KG1 (cell line): ENCODE data around the gene EVI5L.
"Not testable (repeated sequence)": the region's sequence is repeated elsewhere in the genome, so short reads cannot be mapped to it uniquely, and the experiment has no call there.

Experiments
- DNase-seq: peaks from one replicate; lab custom pipeline; 2025; lab: John Stamatoyannopoulos, UW

Gene EVI5L

DNA sequence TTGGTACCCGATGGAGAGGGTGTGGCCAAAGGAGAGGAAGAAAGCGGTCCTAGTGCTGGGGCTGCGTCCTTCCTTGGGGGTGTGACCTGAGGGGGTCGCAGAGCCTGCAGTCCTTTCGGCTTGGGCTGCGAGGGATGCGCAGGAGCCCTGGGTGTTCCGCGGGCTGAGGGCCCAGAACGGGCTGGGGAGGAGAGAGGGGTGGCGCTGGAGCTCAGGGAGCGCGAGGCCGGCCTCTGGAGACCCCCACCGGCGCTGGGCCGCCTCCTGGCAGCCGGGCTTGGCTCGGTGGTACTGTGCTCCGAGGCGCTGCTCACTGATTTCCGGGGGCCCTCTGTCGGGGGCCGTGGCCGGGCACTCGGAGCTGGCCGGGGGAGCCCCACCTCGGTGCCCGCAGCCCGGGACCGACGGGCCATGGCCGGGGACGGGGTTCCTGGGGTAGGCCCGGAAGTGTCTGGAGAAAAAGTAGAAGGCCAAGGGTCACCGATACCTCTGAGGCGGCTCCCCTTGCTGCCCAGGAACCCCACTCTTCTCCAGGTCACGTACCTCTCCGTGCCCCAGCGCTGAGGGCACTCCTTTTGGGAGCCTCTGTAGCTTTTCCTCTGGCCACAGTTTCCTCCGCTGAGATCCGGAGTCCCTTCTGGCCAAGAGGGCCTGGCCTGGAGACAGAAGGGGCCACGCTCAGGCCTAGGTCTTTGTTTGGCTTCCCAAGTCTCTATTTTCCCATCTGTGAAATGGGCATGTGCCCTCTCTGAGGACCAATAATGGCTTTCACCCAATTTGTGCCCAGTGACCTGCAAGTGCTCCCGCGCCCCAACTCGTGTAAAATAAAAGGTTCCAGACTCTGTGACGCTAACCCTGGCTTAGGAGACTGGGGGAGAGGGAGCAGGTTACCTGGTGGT, 42.5 kb downstream of the EVI5L start:
- no peak for DNase-seq

DNA sequence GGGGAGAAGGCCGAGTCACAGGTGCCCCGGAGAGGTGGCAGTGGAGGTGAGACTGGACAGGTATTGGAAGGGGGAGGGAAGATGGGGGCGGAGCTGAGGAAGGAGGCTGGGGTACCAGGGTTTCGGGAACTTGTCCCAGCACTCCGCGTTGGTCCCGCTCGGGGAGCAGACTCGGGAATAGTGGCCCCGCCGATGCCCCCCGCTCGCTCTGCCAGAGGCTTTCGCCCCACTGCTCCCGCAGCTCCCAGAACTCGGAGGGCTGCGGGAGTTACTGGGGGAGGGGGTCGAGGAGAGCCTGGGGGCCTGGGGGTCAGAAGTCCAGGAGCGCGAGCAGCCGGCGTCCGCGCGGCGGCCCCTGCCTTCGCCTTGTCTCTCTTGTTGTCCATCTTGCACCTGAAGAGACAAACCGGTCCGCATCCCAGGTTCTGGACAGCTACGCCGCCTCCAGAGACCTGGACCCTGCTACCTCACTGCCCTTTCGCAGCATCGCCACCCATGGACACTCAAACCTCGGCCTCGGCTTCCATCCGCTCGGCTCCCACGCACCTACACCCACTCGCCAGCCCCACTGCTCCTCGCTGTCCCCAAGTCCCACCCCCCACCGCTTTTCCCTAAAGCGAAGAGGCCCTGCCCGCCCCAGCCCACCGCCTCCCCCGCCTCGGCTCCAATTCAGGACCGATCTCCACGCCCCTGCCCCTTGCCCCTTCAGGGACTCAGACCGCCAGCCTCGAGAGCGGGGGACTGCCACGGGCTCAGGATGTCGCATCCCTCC, 43.5 kb downstream of the EVI5L start:
- DNase-seq: no peak

GRCh38 chr19:7874076-7874896, 44.3 kb downstream of the EVI5L start, which contains the start of gene PRR36:
TSS of gene PRR36 (minus strand) at chr19:7874390. CDS start at chr19:7873689, 701 bp downstream.
- DNase-seq: no peak

DNA sequence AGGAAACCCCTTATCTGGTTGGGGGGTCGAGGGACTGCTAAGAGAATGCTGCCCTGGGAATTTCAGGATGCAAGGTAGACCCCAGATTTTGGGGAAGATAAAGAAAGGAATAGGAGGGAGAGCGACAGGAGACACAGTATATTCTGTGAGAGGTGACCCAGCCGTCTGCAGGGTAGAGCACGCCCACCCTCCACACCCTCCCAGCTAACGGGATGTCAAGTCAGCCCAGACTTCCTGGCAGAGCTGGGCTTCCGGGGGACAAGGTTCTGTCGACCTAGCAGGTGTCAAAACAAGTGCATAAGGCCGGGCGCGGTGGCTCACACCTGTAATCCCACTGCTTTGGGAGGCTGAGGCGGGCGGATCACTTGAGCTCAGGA, 44.9 kb downstream of the EVI5L start:
- DNase-seq: no peak

DNA sequence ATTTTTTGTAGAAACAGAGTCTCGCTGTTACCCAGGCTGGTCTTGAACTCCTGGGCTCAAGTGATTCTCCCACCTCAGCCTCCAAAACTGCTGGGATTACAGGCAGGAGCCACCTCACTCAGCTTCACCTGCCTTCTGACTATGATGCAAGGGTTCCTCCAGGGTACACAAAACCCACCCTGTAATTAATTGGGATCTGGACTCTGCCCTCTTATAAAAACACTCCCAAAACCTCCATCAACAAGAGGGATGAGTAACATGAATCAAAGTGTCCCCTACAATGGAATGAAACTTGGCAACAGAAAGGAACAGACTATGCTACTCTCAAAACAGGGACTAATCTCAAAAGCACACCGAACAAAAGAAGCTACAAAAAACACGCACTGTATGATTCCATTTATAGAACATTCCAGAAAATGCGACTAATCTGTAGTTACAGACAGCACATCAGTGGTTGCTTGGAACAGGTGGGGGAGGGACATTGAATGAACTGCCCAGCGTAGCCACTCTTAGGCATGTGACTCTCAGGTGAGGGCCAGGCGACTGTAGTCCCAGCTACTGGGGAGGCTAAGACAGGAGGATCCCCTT, 47.3 kb downstream of the EVI5L start:
- DNase-seq: no peak

- no peak for DNase-seq
These were observed 49.2 kb downstream of the EVI5L start for GRCh38 chr19:7879111-7879807.

DNA sequence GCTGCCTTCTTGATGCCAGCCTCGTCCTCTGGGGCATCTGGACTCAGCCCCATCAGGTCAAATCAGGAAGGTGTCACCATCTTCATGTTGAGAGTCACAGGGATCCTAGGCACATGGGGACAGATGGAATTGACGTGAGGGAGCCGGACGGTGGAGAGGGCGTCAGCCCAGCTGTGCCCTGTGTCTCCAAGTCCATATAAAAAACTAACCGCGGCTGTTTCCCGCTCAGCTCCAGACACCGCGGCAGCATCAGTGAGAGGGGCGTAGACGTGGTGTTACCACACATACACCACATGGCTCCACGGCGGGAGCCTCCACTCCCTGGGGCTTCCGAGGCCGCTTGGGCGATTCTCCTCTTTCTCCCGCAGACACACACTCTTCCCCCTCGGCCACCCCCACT, 49.8 kb downstream of the EVI5L start:
- DNase-seq: no peak

DNA sequence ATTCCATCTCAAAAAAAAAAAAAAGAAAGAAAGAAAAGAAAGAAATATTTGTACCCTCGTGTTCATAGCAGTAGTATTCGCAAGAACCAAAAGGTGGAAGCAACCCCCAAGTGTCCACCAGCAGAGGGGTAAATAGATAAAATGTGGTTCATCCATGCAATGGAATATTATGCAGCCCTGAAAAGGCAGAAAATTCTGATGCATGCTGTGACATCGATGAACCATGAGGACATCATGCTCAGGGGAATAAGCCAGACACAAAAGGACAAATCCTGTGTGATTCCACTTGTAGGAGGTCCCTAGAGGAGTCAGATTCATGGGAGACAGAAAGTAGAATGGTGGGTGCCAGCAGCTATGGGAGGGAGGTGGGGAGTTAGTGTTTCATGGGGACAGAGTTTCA, 51.9 kb downstream of the EVI5L start:
- no peak for DNase-seq

- no peak for DNase-seq
These were observed 53.1 kb downstream of the EVI5L start for GRCh38 chr19:7883105-7883504.

DNA sequence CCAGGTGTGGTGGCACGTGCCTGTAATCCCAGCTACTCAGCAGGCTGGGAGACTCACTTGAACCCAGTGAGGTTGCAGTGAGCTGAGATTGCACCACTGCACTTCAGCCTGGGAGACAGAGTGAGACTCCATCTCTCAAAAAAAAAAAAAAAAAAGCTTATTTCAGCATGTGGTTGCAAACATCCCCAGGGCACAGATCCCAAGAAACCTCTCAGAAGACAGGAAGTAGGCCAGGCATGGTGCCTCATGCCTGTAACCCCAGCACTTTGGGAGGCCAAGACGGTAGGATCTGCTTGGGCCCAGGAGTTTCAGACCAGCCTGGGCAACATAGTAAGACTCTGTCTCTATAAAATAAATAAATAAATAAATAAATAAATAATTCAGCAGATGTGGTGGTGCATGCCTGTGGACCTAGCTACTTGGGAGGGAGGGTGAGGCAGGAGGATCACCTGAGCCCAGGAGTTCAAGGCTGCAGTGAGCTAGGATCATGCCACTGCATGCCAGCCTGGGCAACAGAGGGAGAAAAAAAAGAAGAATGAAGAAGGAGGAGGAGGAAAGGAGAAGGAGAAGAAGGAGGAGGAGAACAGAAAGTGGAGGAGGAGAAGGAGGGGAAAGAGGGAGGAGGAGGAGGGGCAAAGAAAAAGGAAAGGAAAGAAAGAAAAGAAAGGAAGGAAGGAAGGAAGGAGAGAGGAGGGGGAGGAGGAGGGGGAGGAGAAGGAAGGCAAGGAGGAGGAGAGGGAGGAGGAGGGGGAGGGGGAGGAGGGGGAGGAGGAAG, 54.0 kb downstream of the EVI5L start:
- no peak for DNase-seq

GRCh38 chr19:7885818-7886217, 55.8 kb downstream of the EVI5L start:
- no peak for DNase-seq

GRCh38 chr19:7887408-7888144, 57.6 kb downstream of the EVI5L start:
- DNase-seq: no peak

GRCh38 chr19:7888145-7888825, 58.3 kb downstream of the EVI5L start, which contains the start of gene LRRC8E:
TSS of gene LRRC8E (plus strand) at chr19:7888510. CDS start at chr19:7895604, 7,094 bp downstream.
- DNase-seq: no peak

DNA sequence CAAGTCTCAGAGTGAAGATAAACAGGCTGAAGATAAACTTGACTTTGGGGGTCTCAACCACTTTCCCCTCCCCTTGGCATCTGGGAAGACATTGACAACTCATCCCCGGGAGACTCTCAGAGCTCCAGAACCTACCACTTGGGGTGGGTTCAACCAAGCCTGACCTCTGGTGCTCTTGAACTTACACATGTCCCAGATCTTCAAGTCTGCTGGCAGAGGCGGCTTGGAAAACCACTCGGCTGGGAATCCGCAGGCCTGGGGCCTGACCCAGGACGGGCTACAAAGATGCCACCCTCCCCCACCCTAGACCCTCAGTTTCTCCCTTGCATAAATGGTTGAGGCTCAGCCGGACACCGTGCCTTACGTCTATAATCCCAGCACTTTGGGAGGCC, 58.8 kb downstream of the EVI5L start:
- DNase-seq: no peak

DNA sequence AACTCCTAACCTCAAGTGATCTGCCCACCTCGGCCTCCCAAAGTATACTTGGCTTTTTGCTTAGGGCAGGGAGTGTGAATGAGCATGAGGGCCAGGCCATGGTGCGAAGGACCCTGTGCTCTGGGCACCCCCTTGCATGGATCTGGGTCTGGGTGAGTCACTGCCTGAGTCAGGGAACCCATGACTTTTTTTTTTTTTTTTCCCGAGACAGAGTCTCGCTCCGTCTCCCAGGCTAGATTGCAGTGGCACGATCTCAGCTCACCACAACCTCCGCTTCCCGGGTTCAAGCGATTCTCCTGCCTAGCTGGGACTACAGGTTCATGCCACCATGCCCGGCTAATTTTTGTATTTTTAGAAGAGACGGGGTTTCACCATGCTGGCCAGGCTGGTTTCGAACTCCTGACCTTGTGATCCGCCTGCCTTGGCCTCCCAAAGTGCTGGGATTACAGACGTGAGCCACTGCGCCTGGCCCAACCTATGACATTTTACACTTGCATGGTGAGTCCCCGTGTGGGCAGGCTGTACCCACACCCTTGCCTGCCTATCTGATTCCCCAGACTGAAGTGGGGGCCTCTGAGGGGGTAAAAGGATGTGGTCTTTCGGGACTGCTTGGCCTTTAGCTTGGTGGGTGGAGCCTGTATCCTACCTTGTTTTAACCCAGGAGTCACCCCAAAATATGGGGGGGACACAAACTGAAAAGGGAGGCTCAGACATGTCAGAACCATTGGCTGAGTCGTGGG, 63.5 kb downstream of the EVI5L start:
- DNase-seq: not testable (repeated sequence)

GRCh38 chr19:7894612-7895309, 64.7 kb downstream of the EVI5L start:
- DNase-seq: no peak

DNA sequence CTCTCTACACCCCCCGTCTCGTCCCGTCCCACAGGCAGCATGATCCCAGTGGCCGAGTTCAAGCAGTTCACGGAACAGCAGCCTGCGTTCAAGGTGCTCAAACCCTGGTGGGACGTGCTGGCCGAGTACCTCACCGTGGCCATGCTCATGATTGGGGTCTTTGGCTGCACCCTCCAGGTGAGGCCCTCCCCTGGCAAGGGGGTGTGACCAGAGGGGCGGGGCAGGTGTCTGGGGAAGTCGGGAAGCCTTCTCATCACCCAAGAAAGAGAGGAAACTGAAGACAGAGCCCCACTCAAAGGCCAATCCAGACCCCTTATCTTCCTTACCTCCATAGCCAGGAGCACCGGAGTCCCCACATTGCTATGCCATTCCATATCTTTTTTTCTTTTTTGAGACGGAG, 65.5 kb downstream of the EVI5L start:
- no peak for DNase-seq

- no peak for DNase-seq
These were observed 67.3 kb downstream of the EVI5L start for GRCh38 chr19:7897292-7897691.
